Activated CD4-positive, alpha-beta memory T cell treated with anti-CD3 and anti-CD28 coated beads, Interleukin-2, amount 10 ng/mL, durations not matched to agents 7 days and 5 days (primary cell): ENCODE data around the gene DOK4. TPM values are rescaled to one million over a fixed set of nuclear protein-coding genes. Genes with fewer than 3 reads are reported as not detected.

Source experiments
- CTCF ChIA-PET: fragments of 350-600 bp; sonication (Branson Sonifier 250); formaldehyde crosslinking; loops from one replicate; lab custom pipeline; 2021; ENCODE audit warnings: antibody characterized with exemption, inconsistent platforms; lab: Charles Lee
- POLR2A ChIA-PET: fragments of 350-600 bp; sonication (Branson Sonifier 250); formaldehyde crosslinking; loops from one replicate; lab custom pipeline; 2021; ENCODE audit warnings: antibody characterized with exemption; lab: Charles Lee
- DNase-seq: peaks from one replicate; pipeline ENCODE4 v3.0.0-alpha.2; 2020
- H3K27ac Mint-ChIP-seq: one replicate; pipeline ENCODE4 v1.8.0; 2021; ENCODE audit warnings: mild to moderate bottlenecking, mixed read lengths
- H3K27me3 Mint-ChIP-seq: one replicate; pipeline ENCODE4 v1.8.0; 2021; ENCODE audit warnings: mixed read lengths
- H3K36me3 Mint-ChIP-seq: one replicate; pipeline ENCODE4 v1.8.0; 2021; ENCODE audit warnings: low read depth, mixed read lengths
- H3K4me1 Mint-ChIP-seq: one replicate; pipeline ENCODE4 v1.8.0; 2021; ENCODE audit warnings: mixed read lengths
- H3K4me3 Mint-ChIP-seq: one replicate; pipeline ENCODE4 v1.8.0; 2021; ENCODE audit warnings: mild to moderate bottlenecking, mixed read lengths
- H3K9me3 Mint-ChIP-seq: one replicate; pipeline ENCODE4 v1.8.0; 2021; ENCODE audit warnings: mixed read lengths
- total RNA-seq, 2 experiments: library from RNA; stranded (reverse); gene quantifications; one replicate each; pipeline ENCODE4 v1.2.3, GENCODE V29; 2021

The DOK4 gene
- total RNA-seq, 2 experiments from 2014 or later: 2.5 to 3.4 TPM

DNA sequence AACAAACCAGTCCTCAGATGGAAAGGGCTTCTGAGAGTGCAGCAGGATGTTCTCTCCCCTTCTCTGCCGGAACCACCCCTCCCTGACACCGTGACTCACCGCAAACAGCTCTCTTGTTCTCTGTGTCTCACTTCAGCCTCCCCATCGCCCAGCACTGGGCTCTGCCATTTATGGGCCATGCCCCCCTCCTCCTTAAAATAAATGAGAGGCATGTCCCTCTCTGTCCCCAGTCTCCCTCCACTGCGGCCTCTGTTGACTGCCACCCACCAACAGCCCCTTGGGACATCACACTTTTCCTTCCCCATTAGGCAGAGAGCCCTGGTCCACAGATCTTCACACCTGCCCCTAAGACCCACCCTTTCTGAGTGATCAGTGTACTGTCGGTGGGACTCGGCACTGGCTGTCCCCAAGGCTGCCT is 43.8 kb upstream of the DOK4 start:
- Mint-ChIP-seq H3K4me1 (peaks cover 63% of the 10 kb centered on the region), H3K9me3 (no peaks in the 10 kb centered on the region), H3K27me3 (no peaks in the 10 kb centered on the region), H3K27ac (peak overlapping the region; percentile 99), H3K36me3 (peaks cover 7% of the 10 kb centered on the region), H3K4me3 (peak overlapping the region; percentile 60)
- CTCF ChIA-PET: interaction anchor here (0.6 to 3.6 kb wide), 3 partner anchors 11 to 718 kb away, joined by 3 to 27 read pairs (median 5); partner anchors contain the start of gene POLR2C
- peak; percentile 85 for DNase-seq
- POLR2A ChIA-PET: interaction anchor here (1.4 to 1.9 kb wide), 4 partner anchors 12 to 83 kb away, joined by 3 to 11 read pairs (median 8); partner anchors contain the start of genes ADGRG5, CIAPIN1, COQ9 and POLR2C

DNA sequence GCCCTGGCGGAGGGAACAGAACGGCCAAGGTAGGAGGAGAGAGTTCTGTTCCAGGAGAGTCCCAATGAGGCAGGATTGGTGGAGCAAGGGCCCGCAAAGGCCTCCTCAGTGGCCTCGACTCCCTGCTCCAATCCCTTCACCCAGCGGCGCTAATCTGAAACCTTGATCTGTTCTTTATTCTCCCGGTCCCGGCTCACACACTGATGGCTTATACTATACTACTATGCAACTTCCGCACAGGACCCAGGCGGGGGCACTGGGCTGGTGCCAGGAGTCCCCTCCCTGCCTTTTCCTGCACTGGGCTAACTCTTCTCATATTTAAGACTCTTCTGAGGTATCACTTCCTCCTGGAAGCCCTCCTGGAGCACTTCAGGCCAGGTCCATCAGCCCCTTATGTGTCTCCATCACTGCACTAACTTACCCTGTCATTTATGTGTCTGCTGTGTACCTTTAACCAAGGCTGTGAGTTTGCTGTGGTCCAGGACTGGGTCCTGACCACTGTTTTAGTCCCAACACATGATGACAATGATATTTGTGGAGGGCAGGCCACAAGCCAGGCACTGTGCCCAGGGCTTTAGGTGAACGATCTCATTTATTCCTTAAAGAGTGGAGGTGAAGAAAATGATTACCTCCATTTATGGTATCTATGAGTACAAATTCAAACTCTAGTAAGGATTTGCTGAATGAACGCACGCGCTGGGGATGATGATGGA is 43.3 kb upstream of the DOK4 start:
- CTCF ChIA-PET: interaction anchor here (1.8 to 3.6 kb wide), 3 partner anchors 10 to 67 kb away, joined by 5 to 27 read pairs (median 10); partner anchors contain the start of gene POLR2C
- no peaks in the 10 kb centered on the region for H3K9me3 Mint-ChIP-seq
- POLR2A ChIA-PET: interaction anchor here (1.4 to 3.4 kb wide), 4 partner anchors 7 to 67 kb away, joined by 3 to 18 read pairs (median 8); partner anchors contain the start of genes ADGRG5, CCDC102A and POLR2C
- H3K27me3 Mint-ChIP-seq: no peaks in the 10 kb centered on the region
- H3K27ac Mint-ChIP-seq: peak overlapping the region; percentile 99
- no peak for DNase-seq
- H3K4me1 Mint-ChIP-seq: peaks cover 57% of the 10 kb centered on the region
- peak overlapping the region; percentile 60 for H3K4me3 Mint-ChIP-seq
- peaks cover 7% of the 10 kb centered on the region for H3K36me3 Mint-ChIP-seq

DNA sequence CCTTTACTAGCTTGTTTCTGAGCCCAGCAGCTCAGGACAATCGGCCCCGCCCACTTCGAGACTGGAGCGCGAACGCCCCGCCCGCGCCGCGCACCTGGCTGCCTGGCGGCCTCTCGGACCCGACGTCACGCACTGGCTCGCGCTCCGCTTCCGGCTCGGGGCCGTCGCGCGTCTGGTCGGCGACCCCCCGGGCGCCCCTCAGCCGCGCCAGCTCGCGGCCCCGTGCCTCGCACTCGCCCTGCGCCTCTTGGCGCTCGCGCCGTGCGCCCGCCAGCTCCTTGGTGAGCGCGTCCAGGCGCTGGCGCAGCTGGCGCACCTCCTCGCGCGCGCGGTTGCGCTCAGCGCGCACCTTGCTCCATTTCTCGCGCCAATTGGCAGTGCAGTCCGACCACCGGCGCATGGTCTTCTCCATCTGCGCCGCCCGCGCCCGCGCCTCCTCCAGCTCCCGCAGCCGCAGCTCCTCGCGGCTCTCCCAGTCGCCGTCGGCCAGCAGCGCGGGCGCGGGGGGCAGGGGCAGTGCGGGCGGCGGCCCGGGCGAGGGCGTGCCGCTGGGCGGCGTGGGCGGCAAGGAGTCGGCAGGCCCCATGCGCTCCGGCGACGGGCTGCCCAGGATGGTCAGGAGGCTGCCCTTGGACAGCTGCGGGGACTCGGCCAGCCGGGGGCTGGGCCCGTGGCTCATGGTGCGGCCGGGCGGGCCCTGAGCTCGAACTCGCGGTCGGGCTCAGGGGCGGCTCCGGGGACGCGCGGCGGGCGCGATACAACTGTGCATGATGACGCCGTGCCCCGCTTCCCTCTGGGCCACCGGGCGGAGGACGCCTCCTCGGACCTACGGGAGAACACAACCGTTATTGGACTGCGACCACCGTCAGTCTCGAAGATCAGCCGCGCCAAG is 42.5 kb upstream of the DOK4 start:
- Mint-ChIP-seq H3K27me3 (no peaks in the 10 kb centered on the region), H3K9me3 (no peaks in the 10 kb centered on the region), H3K4me1 (peaks cover 49% of the 10 kb centered on the region), H3K27ac (peak overlapping the region; percentile 99), H3K4me3 (peak overlapping the region; percentile 60), H3K36me3 (peaks cover 7% of the 10 kb centered on the region)
- CTCF ChIA-PET: interaction anchor here (1.8 kb wide), 1 partner anchor 9 kb away, joined by 10 read pairs; no protein-coding TSS in a partner anchor
- no peak for DNase-seq
- POLR2A ChIA-PET: interaction anchor here (1.0 to 3.4 kb wide), 3 partner anchors 8 to 82 kb away, joined by 3 to 18 read pairs (median 5); partner anchors contain the start of genes CCDC102A, CIAPIN1, COQ9 and POLR2C

DNA sequence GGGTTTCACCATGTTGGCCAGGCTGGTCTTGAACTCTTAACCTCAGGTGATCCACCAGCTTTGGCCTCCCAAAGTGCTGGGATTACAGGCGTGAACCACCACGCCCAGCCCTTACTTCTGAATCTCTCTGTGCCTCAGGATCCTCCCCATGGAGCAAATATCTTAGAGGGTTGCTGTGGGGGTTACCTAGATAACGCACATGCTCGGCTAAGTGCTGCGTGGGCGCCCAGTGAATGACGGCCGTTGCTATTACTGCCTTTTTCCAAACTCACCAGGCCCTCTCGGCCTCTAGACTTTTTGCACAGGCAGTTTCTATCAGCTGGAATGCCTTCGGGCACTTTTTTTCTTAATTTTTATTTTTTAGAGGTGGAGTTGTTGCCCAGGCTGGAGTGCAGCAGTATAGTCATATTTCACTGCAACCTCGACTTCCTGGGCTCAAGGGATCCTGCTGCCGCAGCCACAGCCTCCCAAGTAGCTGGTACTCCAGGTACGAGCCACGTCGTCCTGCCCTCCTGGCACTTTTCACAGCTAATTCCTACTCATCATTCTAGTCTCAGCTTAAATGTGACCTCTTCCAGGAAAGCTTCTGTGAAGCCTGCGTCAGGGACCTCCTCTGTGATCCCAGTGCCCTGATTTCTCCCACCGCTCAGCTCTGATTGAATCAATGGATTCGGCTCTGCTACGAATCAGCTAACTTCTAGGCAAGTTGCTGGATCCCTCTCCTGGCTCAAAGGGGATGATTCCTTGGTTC is 41.5 kb upstream of the DOK4 start:
- Mint-ChIP-seq H3K27ac (no peak overlapping the region), H3K9me3 (no peaks in the 10 kb centered on the region), H3K4me1 (peaks cover 43% of the 10 kb centered on the region), H3K27me3 (no peaks in the 10 kb centered on the region), H3K36me3 (peaks cover 7% of the 10 kb centered on the region), H3K4me3 (no peak overlapping the region)
- DNase-seq: no peak
- ChIA-PET POLR2A (interaction anchor here (1.0 to 3.4 kb wide), 3 partner anchors 9 to 81 kb away, joined by 3 to 18 read pairs (median 5); partner anchors contain the start of genes CCDC102A, CIAPIN1, COQ9 and POLR2C), CTCF (interaction anchor here (1.3 to 1.8 kb wide), 2 partner anchors 8 to 121 kb away, joined by 4 to 10 read pairs; no protein-coding TSS in a partner anchor)

DNA sequence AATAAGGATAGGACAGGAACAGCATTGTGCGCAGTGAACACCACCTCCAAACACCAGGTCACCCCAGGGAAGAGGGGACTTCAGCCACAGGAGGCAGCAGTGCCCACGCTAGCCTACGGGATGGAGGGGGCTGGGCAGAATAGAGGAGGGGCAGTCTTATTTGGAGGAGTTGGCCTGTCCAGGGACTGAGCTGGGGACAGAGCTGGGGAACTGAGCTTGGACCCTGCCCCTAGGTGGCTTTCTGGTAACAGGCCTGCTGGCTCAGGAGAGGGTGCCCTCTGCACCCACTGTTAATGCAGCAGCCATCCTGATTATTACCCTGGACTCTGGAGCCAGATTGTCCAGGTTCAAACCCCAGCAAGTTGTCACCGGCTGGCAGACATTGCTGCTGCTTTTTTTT is 40.7 kb upstream of the DOK4 start:
- CTCF ChIA-PET: interaction anchor here (1.3 kb wide), 1 partner anchor 122 kb away, joined by 4 read pairs; no protein-coding TSS in a partner anchor
- peaks cover 44% of the 10 kb centered on the region for H3K4me1 Mint-ChIP-seq
- H3K27me3 Mint-ChIP-seq: no peaks in the 10 kb centered on the region
- H3K27ac Mint-ChIP-seq: no peak overlapping the region
- H3K4me3 Mint-ChIP-seq: no peak overlapping the region
- POLR2A ChIA-PET: interaction anchor here (1.1 to 3.4 kb wide), 2 partner anchors 10 to 15 kb away, joined by 3 to 18 read pairs; partner anchors contain the start of genes ADGRG5 and CCDC102A
- no peaks in the 10 kb centered on the region for H3K9me3 Mint-ChIP-seq
- no peak for DNase-seq
- peaks cover 7% of the 10 kb centered on the region for H3K36me3 Mint-ChIP-seq

DNA sequence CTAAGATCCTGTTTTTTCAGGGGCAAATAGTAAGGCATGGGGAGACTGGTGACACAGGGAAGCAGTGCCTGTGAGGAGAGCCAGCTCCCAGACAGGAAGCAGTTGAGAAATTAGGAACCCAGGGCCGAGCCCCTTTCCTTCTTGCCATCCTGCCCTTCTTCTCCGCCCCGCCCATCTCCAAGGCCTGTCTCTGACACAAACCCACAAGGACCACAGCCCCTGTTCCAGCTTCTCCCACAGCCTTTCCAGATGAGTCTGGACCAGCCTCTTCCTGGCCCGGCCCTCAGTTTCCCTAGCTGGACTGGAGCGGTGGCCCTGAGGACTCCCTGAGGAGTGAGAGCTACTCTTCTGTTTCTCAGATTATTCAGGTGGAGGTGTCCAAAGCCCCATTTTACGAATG is 40.2 kb upstream of the DOK4 start:
- Mint-ChIP-seq H3K4me1 (peaks cover 41% of the 10 kb centered on the region), H3K27me3 (no peaks in the 10 kb centered on the region), H3K27ac (no peak overlapping the region), H3K36me3 (peaks cover 7% of the 10 kb centered on the region), H3K4me3 (no peak overlapping the region), H3K9me3 (no peaks in the 10 kb centered on the region)
- POLR2A ChIA-PET: interaction anchor here (1.1 to 3.4 kb wide), 3 partner anchors 11 to 45 kb away, joined by 3 to 18 read pairs (median 4); partner anchors contain the start of genes ADGRG5 and CCDC102A
- DNase-seq: no peak
- CTCF ChIA-PET: interaction anchor here (1.5 kb wide), 1 partner anchor 64 kb away, joined by 4 read pairs; the partner anchor contains the start of gene POLR2C

DNA sequence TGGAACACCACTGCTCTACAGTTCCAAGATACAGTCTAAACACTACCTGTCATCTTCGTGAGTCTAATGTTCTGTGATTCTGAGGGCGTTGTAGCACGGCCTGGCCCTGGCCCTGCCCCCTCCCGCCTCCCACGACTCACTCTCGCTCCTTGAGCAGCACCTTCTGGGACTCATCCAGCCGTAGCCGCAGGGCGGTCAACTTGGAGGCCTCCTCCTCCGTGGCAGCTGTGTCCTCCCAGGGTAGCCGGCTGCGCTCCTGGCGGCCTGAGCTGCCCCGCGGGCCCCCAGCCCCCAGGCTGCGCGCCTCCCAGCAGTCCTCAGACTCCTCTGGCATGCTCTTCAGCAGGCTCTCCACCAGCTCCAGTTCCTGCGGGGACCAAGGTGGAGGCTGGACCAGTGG is 39.5 kb upstream of the DOK4 start:
- Mint-ChIP-seq H3K36me3 (peaks cover 7% of the 10 kb centered on the region), H3K4me3 (no peak overlapping the region), H3K27ac (no peak overlapping the region), H3K4me1 (peaks cover 34% of the 10 kb centered on the region), H3K27me3 (no peaks in the 10 kb centered on the region), H3K9me3 (no peaks in the 10 kb centered on the region)
- POLR2A ChIA-PET: interaction anchor here (1.1 to 1.8 kb wide), 2 partner anchors 16 to 44 kb away, joined by 3 to 4 read pairs; partner anchors contain the start of gene ADGRG5
- DNase-seq: no peak
- CTCF ChIA-PET: interaction anchor here (1.5 kb wide), 1 partner anchor 63 kb away, joined by 4 read pairs; the partner anchor contains the start of gene POLR2C

DNA sequence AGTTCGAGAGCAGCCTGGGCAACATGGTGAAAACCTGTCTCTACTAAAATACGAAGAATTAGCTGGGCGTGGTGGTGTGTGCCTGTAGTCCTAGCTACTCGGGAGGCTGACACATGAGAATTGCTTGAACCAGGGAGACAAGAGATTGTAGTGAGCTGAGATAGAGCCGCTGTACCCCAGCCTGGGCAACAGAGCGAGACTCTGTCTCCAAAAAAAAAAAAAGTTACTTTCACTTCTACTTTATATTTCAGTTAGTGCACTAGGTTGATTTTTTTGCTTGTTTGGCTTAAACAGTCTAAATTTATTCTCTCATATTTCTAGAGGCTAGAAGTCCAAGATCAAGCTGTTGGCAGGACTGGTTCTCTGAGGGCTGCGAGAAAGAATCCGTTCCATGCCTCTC is 36.7 kb upstream of the DOK4 start:
- POLR2A ChIA-PET: interaction anchor here (0.6 to 1.2 kb wide), 3 partner anchors 14 to 202 kb away, joined by 3 to 6 read pairs (median 5); partner anchors contain the start of genes CCDC102A, CIAPIN1 and COQ9
- Mint-ChIP-seq H3K4me3 (no peak overlapping the region), H3K36me3 (peaks cover 2% of the 10 kb centered on the region), H3K27ac (no peak overlapping the region), H3K4me1 (peaks cover 17% of the 10 kb centered on the region), H3K27me3 (no peaks in the 10 kb centered on the region), H3K9me3 (no peaks in the 10 kb centered on the region)
- no peak for DNase-seq
- CTCF ChIA-PET: interaction anchor here (1.0 to 2.0 kb wide), 6 partner anchors 22 to 222 kb away, joined by 3 to 9 read pairs (median 4); partner anchors contain the start of genes KATNB1 and POLR2C

DNA sequence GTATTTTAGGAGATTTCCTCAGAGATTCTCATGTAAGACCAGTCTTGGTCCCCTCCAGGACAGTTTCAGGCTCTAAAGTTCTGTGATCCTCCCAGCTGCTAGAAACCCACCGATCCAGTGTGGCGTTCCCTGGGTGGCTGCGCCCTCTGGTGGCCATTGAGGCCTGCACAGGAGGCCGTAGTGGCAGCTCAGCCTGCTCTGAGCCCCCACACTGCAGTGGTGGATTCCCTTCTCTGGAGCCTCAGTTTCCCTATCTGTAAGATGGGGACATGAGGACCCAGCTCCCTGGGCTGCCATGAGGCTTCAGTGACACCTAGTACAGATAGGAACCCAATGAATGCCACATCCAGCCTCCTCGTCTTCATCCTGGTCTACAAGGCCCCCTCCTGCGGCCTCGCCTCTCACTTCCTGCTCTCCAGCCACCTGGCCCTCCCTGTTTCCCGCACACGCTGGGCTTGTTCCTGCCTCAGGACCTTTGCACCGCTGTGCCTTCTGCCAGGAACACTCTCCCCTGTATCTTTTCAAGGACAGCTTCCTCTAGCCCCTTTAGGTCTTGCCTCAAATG is 33.6 kb upstream of the DOK4 start:
- Mint-ChIP-seq H3K9me3 (no peaks in the 10 kb centered on the region), H3K36me3 (peaks cover 2% of the 10 kb centered on the region), H3K4me1 (peaks cover 17% of the 10 kb centered on the region), H3K27ac (no peak overlapping the region), H3K4me3 (no peak overlapping the region), H3K27me3 (no peaks in the 10 kb centered on the region)
- peak; percentile 81 for DNase-seq
- ChIA-PET POLR2A (interaction anchor here (0.6 to 2.3 kb wide), 6 partner anchors 14 to 219 kb away, joined by 3 to 9 read pairs (median 4); partner anchors contain the start of genes CIAPIN1, COQ9 and POLR2C), CTCF (interaction anchor here (0.6 to 3.9 kb wide), 33 partner anchors 8 to 219 kb away, joined by 3 to 55 read pairs (median 5); partner anchors contain the start of genes ADGRG5, CCDC102A, CIAPIN1 and COQ9)

DNA sequence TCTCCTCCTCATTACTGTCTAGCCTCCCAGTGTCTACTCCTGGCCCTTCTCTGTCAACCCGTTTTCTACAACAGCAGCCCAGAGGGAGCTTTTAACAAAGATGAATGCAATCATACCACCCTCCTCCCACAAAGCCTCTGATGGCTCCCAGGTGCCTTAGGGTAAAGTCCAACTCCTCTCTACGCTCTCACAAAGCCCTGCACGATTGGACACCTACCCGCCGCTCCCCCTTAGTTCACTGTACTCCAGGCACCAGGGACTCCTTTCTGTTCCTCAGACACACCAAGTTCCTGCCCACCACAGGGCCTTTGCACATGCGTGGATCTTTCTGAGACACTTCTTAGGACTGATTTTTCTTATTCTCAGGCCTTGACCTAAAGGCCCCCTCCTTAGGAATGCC is 32.6 kb upstream of the DOK4 start:
- peaks cover 17% of the 10 kb centered on the region for H3K4me1 Mint-ChIP-seq
- H3K27me3 Mint-ChIP-seq: no peaks in the 10 kb centered on the region
- H3K9me3 Mint-ChIP-seq: no peaks in the 10 kb centered on the region
- POLR2A ChIA-PET: interaction anchor here (0.6 to 2.3 kb wide), 5 partner anchors 8 to 218 kb away, joined by 3 to 9 read pairs (median 5); partner anchors contain the start of genes CIAPIN1, COQ9 and POLR2C
- DNase-seq: no peak
- peaks cover 2% of the 10 kb centered on the region for H3K36me3 Mint-ChIP-seq
- CTCF ChIA-PET: interaction anchor here (0.6 to 3.9 kb wide), 9 partner anchors 12 to 218 kb away, joined by 3 to 55 read pairs (median 10); partner anchors contain the start of genes CCDC102A and POLR2C
- no peak overlapping the region for H3K27ac Mint-ChIP-seq
- no peak overlapping the region for H3K4me3 Mint-ChIP-seq
